CD4-positive, alpha-beta T cell treated with Interleukin-21 for 1 hour (primary cell): ENCODE results near the gene ZNF503.

ENCODE experiments used
- DNase-seq: peaks from one replicate; pipeline ENCODE4 v3.0.0-alpha.2; 2020

Gene ZNF503

DNA sequence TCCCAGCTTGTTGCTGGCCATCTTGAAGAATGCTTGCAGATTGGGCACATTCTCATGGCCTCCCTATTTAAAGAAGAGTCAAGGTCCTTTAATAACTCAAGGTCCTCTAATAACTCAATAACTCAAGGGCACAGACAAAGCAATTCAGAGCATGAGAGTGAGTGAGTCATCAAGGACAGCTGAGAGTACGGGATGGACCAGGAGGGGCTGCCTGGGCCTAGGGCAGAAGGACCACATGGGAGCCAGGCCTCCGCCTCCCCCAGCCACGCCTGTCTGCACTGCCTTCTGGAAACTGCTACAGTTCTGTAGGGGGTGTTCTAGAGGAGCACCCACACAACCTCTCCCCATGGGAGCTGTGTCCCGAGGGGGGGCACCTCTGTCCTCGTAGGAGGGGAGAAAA, 48.9 kb downstream of the ZNF503 start:
- DNase-seq: no peak

DNA sequence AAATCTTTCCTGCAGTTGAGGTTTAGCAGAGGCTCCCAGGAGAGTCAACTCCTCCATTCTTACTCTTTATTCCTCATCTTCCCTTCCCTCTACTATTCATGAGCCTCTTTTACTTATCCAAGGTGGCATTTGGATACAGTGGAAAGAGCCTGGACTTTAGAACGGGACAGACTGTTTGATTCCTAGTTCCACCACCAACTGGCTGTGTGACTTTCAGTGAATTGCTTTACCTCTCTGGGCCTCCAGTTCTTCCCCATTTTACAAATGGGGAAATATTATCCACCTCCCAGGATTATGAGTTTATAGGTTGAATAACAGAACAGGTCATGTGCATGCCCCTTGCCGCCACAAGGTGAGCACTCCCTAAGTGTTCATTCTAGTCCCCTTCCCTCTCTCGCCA, 49.9 kb downstream of the ZNF503 start:
- no peak for DNase-seq

- DNase-seq: no peak
Measured at GRCh38 chr10:75350791-75351190, 50.8 kb downstream of the ZNF503 start.
